Gastrocnemius medialis (tissue), 4 donors: ENCODE measurements around the gene AFAP1L1.

ENCODE experiments used
- POLR2A ChIP-seq, 2 donors: fragments of 450-650 bp; IDR thresholded peaks; one replicate each; pipeline ENCODE4 v1.6.1; 2017; ENCODE audit warnings: antibody characterized with exemption in 2 of 2, mild to moderate bottlenecking in 2 of 2, moderate library complexity in 2 of 2
- TF ChIP-seq, protein P1 (sequence below), 5 experiments: fragments of 450-650 bp in 3 of 5; fragments of 200-600 bp in 2 of 5; sonication (generic) in 2 of 5; IDR thresholded peaks in 4 of 5; conservative IDR thresholded peaks in 1 of 5; 1 replicate in 4 of 5; 2 replicates in 1 of 5; pipeline ENCODE4 v1.5.1; 2016 to 2019; ENCODE audit warnings: antibody characterized with exemption in 5 of 5, mild to moderate bottlenecking in 3 of 5, moderate library complexity in 3 of 5

DNA sequence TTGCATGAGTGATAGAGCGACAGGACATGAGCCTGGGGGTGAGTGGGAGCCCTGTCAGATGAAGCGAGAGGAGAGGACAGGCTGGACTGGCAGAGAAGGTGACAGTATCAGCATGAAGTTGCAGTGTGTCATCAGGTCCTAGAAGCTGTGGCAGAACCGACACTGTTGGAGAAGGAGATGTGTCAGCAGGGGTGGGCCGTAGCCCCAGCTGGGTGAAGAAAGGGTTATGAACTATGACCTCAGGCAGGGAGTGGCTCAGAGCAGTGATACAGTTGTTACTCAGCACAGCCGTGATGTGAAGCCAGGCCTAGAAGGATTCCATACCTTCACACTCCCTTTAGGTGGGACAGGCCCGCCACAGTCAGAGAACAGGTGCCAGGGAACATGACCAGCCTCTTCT, 93.8 kb downstream of the AFAP1L1 start:
- TF ChIP-seq, protein P1, sequence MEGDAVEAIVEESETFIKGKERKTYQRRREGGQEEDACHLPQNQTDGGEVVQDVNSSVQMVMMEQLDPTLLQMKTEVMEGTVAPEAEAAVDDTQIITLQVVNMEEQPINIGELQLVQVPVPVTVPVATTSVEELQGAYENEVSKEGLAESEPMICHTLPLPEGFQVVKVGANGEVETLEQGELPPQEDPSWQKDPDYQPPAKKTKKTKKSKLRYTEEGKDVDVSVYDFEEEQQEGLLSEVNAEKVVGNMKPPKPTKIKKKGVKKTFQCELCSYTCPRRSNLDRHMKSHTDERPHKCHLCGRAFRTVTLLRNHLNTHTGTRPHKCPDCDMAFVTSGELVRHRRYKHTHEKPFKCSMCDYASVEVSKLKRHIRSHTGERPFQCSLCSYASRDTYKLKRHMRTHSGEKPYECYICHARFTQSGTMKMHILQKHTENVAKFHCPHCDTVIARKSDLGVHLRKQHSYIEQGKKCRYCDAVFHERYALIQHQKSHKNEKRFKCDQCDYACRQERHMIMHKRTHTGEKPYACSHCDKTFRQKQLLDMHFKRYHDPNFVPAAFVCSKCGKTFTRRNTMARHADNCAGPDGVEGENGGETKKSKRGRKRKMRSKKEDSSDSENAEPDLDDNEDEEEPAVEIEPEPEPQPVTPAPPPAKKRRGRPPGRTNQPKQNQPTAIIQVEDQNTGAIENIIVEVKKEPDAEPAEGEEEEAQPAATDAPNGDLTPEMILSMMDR (IDR thresholded peaks at IDR 0.05 in 4 of 5, conservative IDR thresholded peaks at IDR 0.05 in 1 of 5) = no peak
- TF ChIP-seq POLR2A (IDR thresholded peaks at IDR 0.05) = no peak
